Activated T-helper 17 cell treated with anti-CD3 and anti-CD28 coated beads, Interleukin-2, amount 50 U/mL, for 72 hours (primary cell): ENCODE data around the gene TANK. TPM values are rescaled to one million over a fixed set of nuclear protein-coding genes. Genes with fewer than 3 reads are reported as not detected.
"Not testable (repeated sequence)": the region's sequence is repeated elsewhere in the genome, so short reads cannot be mapped to it uniquely, and the experiment has no call there.

Source experiments
- ATAC-seq: fragments of 150-1000 bp; cut with Tn5 transposase; replicated peaks from 2 replicates; pipeline ENCODE4 v1.10.0; 2021; ENCODE audit warnings: mild to moderate bottlenecking, moderate library complexity
- H3K27ac Mint-ChIP-seq: one replicate; pipeline ENCODE4 v1.8.0; 2022; ENCODE audit warnings: mixed read lengths
- H3K27me3 Mint-ChIP-seq: one replicate; pipeline ENCODE4 v1.8.0; 2022; ENCODE audit warnings: mixed read lengths
- H3K36me3 Mint-ChIP-seq: one replicate; pipeline ENCODE4 v1.8.0; 2022; ENCODE audit warnings: low read depth, mild to moderate bottlenecking, mixed read lengths
- H3K4me1 Mint-ChIP-seq: one replicate; pipeline ENCODE4 v1.8.0; 2022; ENCODE audit warnings: mixed read lengths
- H3K4me3 Mint-ChIP-seq: one replicate; pipeline ENCODE4 v1.8.0; 2022; ENCODE audit warnings: mild to moderate bottlenecking, mixed read lengths
- H3K9me3 Mint-ChIP-seq: one replicate; pipeline ENCODE4 v1.8.0; 2022; ENCODE audit warnings: mixed read lengths
- total RNA-seq, 2 donors: library from RNA; stranded (reverse); gene quantifications; one replicate each; pipeline ENCODE4 v1.2.3, GENCODE V29; 2022

The TANK gene
- total RNA-seq, 2 donors from 2014 or later: 110 to 114 TPM

DNA sequence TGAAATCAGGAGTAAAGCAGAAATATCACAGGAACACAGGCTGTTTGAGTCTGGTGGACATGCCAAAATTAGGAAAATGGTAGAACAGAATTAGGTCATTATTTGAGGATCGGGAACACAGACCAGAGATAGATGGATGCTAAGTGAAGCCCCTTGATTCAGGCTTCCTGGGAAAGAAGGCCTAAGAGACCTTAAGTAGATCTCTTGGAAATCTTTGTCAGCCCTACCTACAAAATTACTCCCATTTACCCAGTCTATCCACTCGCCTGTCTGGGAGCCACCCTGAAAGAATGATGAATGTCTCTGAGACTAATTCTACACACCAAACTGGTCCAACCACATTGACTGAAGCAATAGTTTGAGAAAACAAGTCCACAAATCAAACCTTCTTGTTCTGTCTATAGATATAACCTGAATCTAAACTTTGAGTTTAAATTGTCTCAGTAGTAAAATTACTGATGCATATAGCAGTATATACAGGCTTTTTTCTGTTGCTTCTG lies 36.6 kb upstream of the TANK start:
- peak overlapping the region; percentile 32 for H3K4me3 Mint-ChIP-seq
- no peaks in the 10 kb centered on the region for H3K36me3 Mint-ChIP-seq
- peak; percentile 77 for ATAC-seq
- no peaks in the 10 kb centered on the region for H3K27me3 Mint-ChIP-seq
- H3K4me1 Mint-ChIP-seq: peaks cover 10% of the 10 kb centered on the region
- peak overlapping the region; percentile 60 for H3K27ac Mint-ChIP-seq
- no peaks in the 10 kb centered on the region for H3K9me3 Mint-ChIP-seq

DNA sequence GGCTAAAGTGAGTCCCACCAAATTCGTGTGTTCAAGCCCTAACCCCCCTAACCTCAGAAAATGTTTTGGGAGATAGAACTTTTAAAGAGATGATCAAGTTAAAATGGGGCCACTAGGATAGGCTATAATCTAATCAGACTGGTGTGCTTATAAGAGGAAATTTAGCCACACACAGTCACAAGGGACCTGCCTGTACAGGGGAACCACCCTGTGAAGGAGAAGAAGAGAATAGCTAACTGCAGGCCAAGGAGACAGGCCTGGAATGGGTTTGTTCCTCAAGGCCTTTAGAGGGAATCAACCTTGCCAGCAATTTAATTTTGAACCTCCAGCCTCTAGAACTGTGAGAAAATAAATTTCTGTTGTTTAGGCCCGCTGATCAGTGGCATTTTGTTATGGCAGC lies 36.0 kb upstream of the TANK start:
- peaks cover 10% of the 10 kb centered on the region for H3K4me1 Mint-ChIP-seq
- no peak overlapping the region for H3K27ac Mint-ChIP-seq
- no peaks in the 10 kb centered on the region for H3K9me3 Mint-ChIP-seq
- no peaks in the 10 kb centered on the region for H3K36me3 Mint-ChIP-seq
- no peaks in the 10 kb centered on the region for H3K27me3 Mint-ChIP-seq
- no peak for ATAC-seq
- H3K4me3 Mint-ChIP-seq: no peak overlapping the region

DNA sequence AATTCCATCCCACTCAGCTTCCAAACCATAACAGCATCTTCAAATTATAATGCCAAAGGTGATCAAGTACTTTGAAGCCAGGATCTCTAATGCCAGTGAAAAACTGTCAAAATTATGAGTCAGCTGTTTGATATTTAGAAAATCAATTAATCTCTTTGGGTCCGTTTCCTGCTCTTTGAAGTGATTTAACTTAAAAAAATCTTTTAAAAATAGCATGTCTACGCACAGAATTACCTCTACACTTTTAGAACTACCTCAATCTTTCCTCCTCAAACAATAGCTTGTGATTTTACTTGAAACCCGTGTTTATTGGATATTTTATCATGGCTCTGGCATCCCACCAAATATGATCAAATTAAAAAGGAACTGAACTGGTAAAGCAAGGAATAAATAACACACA lies 31.3 kb upstream of the TANK start:
- Mint-ChIP-seq H3K27me3 (no peaks in the 10 kb centered on the region), H3K9me3 (peaks cover 10% of the 10 kb centered on the region), H3K4me3 (no peak overlapping the region), H3K36me3 (no peaks in the 10 kb centered on the region), H3K4me1 (peaks cover 5% of the 10 kb centered on the region), H3K27ac (no peak overlapping the region)
- ATAC-seq: no peak

DNA sequence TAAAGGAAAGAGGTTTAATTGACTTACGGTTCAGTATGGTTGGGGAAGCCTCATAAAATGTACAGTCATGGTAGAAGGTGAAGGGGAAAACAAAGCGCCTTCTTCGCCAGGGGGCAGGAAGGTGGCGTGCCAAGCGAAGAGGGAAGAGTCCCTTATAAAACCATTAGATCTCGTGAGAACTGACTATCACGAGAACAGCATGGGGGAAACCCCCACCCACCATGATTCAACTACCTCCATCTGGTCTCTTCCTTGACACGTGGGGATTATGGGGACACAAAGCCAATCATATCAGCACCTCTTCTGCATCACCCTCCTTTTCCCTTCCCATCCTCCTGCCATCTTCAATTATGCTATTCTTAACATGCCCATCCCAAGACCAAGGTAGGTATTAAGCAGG lies 29.9 kb upstream of the TANK start:
- Mint-ChIP-seq H3K27ac (no peak overlapping the region), H3K9me3 (peaks cover 10% of the 10 kb centered on the region), H3K4me3 (no peak overlapping the region), H3K36me3 (no peaks in the 10 kb centered on the region), H3K27me3 (no peaks in the 10 kb centered on the region), H3K4me1 (peaks cover 11% of the 10 kb centered on the region)
- ATAC-seq: no peak

DNA sequence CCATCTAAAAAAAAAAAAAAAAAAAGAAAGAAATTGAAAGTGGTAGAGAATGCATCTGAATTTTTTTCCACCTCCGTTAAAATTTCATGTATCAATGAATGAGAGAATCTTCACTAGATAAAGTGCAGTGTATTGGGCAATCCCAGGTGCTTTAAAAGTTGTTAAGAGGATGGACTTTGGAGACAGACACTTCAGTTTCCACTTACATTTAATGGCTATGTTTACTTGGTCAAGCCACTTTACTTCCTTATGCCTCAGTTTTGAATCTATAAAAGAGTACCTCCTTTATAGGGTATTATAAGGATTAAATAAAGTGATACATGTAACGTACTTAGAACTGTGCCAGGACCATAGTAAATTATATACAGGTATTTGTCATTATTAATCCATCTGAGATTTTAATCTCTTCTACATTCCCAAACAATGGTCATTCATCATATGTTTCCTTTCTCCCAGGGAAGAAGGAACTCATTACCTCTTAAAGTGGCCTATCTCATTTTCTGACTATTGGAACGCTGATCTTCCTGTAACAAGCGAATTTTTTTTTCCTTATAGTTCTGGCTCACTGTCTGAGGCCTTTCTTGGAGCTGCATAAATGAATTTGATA lies 29.1 kb upstream of the TANK start:
- Mint-ChIP-seq H3K36me3 (no peaks in the 10 kb centered on the region), H3K27me3 (no peaks in the 10 kb centered on the region), H3K4me1 (peaks cover 12% of the 10 kb centered on the region), H3K9me3 (peaks cover 10% of the 10 kb centered on the region), H3K27ac (no peak overlapping the region), H3K4me3 (no peak overlapping the region)
- ATAC-seq: no peak

DNA sequence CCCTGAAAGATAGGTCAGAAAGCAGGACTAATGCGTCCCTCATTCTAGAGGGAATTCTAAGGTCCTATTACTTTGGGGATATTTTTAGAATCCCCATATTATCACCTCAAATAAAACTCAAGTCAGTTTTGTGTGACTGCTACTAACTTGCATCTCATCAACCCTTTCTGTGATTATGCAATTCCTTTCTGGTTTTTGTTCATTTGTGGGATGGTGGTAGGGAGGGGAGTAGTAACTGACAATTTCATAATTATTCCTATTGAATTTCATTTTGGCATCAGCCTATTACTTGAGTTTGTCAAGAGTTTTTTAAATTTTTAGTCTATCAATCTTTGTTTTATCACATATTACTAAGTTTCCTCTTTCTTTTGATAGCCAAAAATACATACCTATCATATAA lies 28.4 kb upstream of the TANK start:
- Mint-ChIP-seq H3K4me3 (no peak overlapping the region), H3K4me1 (peaks cover 18% of the 10 kb centered on the region), H3K36me3 (peaks cover 4% of the 10 kb centered on the region), H3K27me3 (no peaks in the 10 kb centered on the region), H3K27ac (no peak overlapping the region), H3K9me3 (peaks cover 10% of the 10 kb centered on the region)
- ATAC-seq: no peak

DNA sequence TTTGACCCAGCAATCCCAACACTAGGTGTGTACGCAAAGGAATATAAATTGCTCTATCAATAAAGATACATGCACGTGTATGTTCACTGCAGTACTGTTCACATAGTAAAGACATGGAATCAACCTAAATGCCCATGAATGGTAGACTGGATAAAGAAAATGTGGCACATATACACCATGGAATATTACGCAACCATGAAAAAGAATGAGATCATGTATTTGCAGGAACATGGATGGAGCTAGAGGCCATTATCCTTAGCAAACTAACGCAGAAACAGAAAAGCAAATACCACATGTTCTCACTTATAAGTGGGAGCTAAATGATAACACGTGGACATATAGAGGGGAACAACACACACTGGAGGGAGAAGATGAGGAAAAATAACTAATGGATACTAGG lies 27.8 kb upstream of the TANK start:
- ATAC-seq, H3K4me3 Mint-ChIP-seq, H3K27ac Mint-ChIP-seq, H3K27me3 Mint-ChIP-seq, H3K36me3 Mint-ChIP-seq: not testable (repeated sequence)
- H3K9me3 Mint-ChIP-seq: peaks cover 10% of the 10 kb centered on the region
- H3K4me1 Mint-ChIP-seq: peaks cover 20% of the 10 kb centered on the region

DNA sequence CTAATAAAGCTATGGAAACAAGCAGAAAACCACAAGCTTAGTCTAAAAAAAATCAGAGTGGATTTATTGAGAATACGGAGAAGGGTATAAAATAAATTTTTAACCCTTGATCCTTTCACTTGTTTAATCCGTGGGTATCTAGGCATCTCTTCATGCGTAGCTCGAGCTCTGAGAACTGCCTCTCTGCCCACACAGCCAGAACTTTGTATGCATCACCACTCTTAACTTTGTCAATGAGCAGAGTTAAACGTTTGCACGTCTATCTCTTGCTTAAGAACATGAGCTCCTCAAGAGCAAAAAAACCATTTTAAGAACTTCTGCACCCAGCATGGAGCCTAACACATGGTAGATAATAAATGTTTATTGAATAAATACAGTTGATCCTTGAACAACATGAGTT lies 26.9 kb upstream of the TANK start:
- H3K9me3 Mint-ChIP-seq: peaks cover 10% of the 10 kb centered on the region
- H3K4me3 Mint-ChIP-seq: no peak overlapping the region
- ATAC-seq: no peak
- no peaks in the 10 kb centered on the region for H3K27me3 Mint-ChIP-seq
- H3K36me3 Mint-ChIP-seq: peaks cover 13% of the 10 kb centered on the region
- no peak overlapping the region for H3K27ac Mint-ChIP-seq
- H3K4me1 Mint-ChIP-seq: peaks cover 20% of the 10 kb centered on the region

DNA sequence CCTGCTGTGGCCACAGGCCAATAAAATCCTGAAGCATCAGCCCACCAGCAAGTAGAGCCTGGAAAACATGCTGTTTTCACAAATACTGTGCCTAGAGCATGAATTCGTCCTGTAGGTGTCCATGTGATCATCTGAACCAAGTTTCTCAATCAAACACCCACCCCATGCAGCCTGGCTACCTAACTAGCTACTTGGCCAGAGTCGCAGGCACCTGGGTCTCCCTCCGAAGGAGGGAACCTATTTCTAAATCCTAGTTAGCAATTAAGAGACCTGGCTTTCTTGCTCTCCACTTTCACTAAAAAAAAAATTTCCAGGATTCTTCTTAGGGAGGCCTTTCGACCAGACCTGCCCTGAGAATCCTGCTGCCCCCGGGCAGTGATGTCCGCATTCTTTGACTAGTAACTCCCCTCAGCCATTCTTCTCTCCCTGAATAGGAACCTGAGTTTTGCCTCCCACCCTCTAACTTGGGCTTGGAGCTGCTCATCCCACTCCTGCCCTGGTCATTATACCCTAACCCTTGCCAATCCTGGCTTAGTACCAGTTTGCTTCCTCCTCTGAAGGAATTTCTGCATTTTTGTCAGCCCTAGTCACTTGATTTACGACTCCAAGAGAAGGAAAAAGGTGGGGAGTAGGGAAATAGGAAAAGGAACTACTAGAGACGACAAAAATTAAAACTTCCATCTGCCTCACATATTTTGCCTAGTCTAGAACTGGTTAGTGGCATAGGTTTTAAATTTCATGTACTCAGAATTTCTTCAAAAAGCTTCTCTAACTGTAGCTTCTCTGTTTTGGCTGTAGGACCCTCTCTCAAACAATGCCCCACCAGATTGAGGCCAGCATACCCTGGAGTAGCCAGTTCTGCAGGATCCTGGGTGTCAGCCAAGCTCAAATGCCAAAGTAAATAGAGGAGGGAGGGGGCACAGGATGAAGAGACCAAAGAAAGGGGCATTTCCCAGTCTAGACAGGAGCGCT lies 25.4 kb upstream of the TANK start:
- Mint-ChIP-seq H3K27ac (peak overlapping the region; percentile 48), H3K9me3 (peaks cover 10% of the 10 kb centered on the region), H3K36me3 (peaks cover 28% of the 10 kb centered on the region), H3K4me1 (peaks cover 25% of the 10 kb centered on the region), H3K27me3 (no peaks in the 10 kb centered on the region), H3K4me3 (peak overlapping the region; percentile 99)
- ATAC-seq: no peak

DNA sequence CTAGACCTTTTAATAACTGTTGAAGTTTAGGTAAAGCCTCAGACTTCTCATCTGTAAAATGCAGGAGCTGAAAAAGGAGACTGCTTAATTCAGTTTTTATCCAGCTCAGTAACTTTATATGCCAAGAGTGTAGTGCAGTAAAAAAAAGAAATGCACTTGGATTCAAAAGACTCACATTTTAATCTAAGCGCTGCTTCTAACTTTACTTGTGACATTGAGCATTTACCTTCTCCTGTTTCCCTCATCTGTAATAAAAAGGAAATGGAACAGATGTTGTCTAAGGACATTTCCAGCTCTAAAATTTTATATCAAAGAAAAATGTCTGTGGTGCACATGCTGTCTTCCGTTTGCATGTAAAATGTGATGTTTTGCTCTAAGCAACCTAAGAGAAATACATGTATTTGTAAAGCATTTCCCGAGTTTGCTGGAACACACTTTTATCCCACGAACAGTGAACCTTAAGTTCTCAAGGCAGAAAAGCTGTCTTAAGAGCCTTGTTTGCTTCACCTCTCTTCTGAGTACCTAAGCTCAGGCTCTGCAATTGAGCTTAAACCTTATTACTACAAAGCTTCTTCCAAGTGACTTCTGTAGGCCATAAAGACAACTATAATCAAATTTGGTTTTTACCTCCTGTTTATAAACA lies 24.2 kb upstream of the TANK start:
- no peak for ATAC-seq
- H3K36me3 Mint-ChIP-seq: peaks cover 34% of the 10 kb centered on the region
- peak overlapping the region; percentile 100 for H3K27ac Mint-ChIP-seq
- peaks cover 30% of the 10 kb centered on the region for H3K4me1 Mint-ChIP-seq
- peak overlapping the region; percentile 99 for H3K4me3 Mint-ChIP-seq
- H3K27me3 Mint-ChIP-seq: no peaks in the 10 kb centered on the region
- peaks cover 8% of the 10 kb centered on the region for H3K9me3 Mint-ChIP-seq

DNA sequence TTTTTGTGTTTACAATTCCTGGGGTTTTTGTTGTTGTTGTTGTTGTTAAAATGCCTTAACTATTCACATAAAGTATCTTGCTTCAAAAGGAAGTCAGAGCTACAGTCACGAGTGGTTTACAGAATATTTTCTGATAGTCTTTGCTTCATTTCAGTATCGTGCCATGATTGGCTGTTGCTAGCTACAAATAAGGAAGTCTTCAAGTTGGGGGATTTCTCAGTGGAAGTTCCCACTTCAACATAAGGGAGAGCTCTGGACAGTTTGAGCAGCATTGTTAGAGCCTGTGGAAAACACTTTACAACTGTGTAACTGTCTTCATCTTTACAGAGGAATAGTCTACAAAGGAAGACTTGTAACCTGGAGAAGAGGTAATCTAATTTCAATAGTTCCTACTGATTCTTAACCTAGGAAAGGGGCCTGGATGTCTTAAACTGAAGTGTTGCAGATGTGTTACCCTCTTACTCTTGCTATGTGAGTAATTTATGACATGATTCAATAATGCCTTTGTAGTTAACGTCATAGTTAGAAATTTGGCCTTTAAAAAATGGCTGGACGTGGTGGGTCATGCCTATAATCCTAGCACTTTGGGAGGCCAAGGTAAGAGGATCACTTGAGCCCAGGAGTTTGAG lies 23.4 kb upstream of the TANK start:
- Mint-ChIP-seq H3K4me1 (peaks cover 33% of the 10 kb centered on the region), H3K27ac (peak overlapping the region; percentile 100), H3K36me3 (peaks cover 41% of the 10 kb centered on the region), H3K4me3 (peak overlapping the region; percentile 99), H3K9me3 (peaks cover 3% of the 10 kb centered on the region), H3K27me3 (no peaks in the 10 kb centered on the region)
- peak; percentile 79 for ATAC-seq

DNA sequence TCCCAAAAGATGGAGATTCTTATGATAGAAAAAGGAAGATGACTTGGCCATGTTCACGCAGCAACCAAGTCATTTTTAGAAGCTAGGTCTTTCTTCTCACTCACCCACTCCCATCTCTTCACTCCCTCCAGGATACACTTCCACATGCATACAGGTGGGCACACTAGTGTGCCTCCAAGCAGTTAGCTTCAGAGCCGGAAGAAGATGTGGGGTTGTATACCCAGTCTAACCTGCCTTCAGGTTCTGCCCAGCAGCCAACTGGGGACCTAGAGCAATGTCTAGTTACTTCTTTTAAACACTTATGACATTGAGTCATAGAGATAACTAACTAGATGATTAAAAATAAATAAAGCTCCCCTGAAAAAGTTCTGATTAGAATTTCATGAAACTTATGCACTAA lies 21.8 kb upstream of the TANK start:
- no peaks in the 10 kb centered on the region for H3K27me3 Mint-ChIP-seq
- H3K9me3 Mint-ChIP-seq: no peaks in the 10 kb centered on the region
- H3K36me3 Mint-ChIP-seq: peaks cover 56% of the 10 kb centered on the region
- peaks cover 49% of the 10 kb centered on the region for H3K4me1 Mint-ChIP-seq
- H3K4me3 Mint-ChIP-seq: peak overlapping the region; percentile 99
- H3K27ac Mint-ChIP-seq: peak overlapping the region; percentile 100
- ATAC-seq: peak; percentile 33

DNA sequence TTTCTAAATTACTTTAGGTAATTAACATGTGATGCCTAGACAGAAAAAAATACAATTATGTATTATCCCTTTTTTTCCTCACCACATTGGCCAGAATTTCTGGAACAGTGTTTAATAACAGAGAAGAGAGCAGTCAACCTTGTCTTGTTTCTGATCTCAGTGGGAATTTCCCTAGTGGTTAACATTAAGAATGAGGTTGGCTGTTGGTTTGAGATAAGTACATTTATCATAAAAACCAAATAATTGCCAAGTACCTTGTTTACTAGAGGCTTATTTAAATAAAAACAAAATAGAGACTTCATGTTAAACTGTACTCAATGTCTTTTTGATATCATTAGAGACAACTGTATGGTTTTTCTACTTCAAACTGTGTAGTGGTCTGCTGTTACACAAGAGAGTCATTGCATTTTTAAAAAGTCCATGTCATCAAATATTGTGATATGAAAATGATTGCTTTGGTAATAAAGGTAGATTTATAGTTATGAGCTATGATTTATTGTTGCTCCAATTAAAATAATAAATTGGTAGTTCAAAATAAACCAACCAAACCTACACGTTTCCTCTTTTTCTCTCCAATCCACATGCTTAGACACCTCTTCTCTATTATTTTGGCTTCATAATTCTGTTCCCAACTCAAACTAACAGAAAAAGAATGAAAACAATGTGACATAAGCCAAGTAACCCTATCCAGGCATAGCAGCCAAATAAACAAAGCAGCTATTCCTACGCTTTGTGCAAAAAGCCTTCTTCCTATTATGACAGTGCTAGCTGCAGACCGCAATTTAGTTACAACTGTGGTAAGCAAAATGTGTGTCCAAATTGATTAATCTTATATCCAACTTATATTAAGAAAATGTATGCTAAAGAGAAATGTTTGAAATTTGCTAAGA lies 20.9 kb upstream of the TANK start:
- peak; percentile 50 for ATAC-seq
- H3K27ac Mint-ChIP-seq: peak overlapping the region; percentile 100
- no peaks in the 10 kb centered on the region for H3K27me3 Mint-ChIP-seq
- H3K9me3 Mint-ChIP-seq: no peaks in the 10 kb centered on the region
- peak overlapping the region; percentile 99 for H3K4me3 Mint-ChIP-seq
- peaks cover 59% of the 10 kb centered on the region for H3K4me1 Mint-ChIP-seq
- H3K36me3 Mint-ChIP-seq: peaks cover 65% of the 10 kb centered on the region
